ENCODE results near the gene RPS6KA5.

The RPS6KA5 gene

DNA sequence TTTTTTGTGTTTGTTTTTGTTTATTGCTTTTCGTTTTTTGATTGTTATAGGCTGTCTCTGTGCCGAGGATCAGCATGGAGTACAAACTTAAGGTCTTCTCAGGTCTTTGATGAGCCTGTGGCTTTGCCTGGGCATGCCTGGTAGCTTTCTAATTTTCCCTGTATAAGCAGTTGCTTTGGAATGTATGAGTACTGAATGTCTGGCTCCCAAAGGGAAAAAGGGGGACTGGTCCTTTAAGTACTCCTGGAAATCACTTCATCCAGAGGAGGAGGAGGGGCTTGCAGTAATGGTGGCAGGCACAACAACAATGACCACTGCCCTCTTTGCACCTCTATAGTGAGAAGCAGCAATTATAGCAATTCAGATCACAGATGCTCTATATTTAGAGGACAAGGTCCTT, 176.7 kb downstream of the RPS6KA5 start:
- H3K27me3 ChIP-seq (ENCODE audit: insufficient read depth, low read length) = no peaks in the 10 kb centered on the region
- no peak overlapping the region for H2AFZ ChIP-seq (ENCODE audit: low read length)
- no peak overlapping the region for H3K9ac ChIP-seq (ENCODE audit: low read length)
- H3K4me3 ChIP-seq (ENCODE audit: low read depth, low read length, poor library complexity, severe bottlenecking) = no peak overlapping the region
- no peak for TF ChIP-seq EZH2 (IDR thresholded peaks at IDR 0.05; ENCODE audit: borderline replicate concordance, low read length)
- TF ChIP-seq, protein P1, sequence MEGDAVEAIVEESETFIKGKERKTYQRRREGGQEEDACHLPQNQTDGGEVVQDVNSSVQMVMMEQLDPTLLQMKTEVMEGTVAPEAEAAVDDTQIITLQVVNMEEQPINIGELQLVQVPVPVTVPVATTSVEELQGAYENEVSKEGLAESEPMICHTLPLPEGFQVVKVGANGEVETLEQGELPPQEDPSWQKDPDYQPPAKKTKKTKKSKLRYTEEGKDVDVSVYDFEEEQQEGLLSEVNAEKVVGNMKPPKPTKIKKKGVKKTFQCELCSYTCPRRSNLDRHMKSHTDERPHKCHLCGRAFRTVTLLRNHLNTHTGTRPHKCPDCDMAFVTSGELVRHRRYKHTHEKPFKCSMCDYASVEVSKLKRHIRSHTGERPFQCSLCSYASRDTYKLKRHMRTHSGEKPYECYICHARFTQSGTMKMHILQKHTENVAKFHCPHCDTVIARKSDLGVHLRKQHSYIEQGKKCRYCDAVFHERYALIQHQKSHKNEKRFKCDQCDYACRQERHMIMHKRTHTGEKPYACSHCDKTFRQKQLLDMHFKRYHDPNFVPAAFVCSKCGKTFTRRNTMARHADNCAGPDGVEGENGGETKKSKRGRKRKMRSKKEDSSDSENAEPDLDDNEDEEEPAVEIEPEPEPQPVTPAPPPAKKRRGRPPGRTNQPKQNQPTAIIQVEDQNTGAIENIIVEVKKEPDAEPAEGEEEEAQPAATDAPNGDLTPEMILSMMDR (IDR thresholded peaks at IDR 0.05; ENCODE audit: low read length) = no peak
- no peaks in the 10 kb centered on the region for H3K4me1 ChIP-seq (ENCODE audit: insufficient read depth, low read length, severe bottlenecking)
- no peaks in the 10 kb centered on the region for H3K9me2 ChIP-seq (ENCODE audit: low read depth, low read length)
- no peaks in the 10 kb centered on the region for H3K36me3 ChIP-seq (ENCODE audit: insufficient read depth, low read length)
- H3K4me2 ChIP-seq (ENCODE audit: low read length) = no peak overlapping the region
- no peaks in the 10 kb centered on the region for H3F3A ChIP-seq (ENCODE audit: insufficient read depth, low read length)
- H3K27ac ChIP-seq (ENCODE audit: low read depth, low read length, poor library complexity, severe bottlenecking) = no peak overlapping the region
- peaks cover 7% of the 10 kb centered on the region; the same call in 1 of the 2 replicates for H3K9me3 ChIP-seq (ENCODE audit: low read length)
- no peaks in the 10 kb centered on the region for H4K20me1 ChIP-seq (ENCODE audit: insufficient read depth, low read length)
- H3K79me2 ChIP-seq (ENCODE audit: insufficient read depth, low read length) = no peaks in the 10 kb centered on the region

DNA sequence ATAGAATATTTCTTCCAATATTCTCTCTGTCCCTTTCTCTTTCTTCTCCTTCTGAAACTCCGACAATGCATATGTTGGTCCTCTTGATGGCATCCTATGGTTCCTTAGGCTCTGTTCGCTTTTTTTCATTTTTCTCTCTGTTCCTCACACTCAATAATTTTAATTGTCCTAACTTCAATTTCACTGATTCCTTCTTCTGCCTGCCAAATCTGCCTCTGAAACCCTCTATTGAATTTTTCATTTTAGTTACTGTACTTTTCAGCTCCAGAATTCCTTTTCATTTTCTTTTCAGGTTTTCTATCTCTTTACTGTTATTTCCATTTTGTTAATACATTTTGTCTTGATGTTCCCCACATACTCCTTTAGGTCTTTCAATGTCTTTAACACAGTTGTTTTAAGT, 177.2 kb downstream of the RPS6KA5 start:
- H3K4me1 ChIP-seq (ENCODE audit: insufficient read depth, low read length, severe bottlenecking) = no peaks in the 10 kb centered on the region
- no peak overlapping the region for H2AFZ ChIP-seq (ENCODE audit: low read length)
- no peak overlapping the region for H3K4me2 ChIP-seq (ENCODE audit: low read length)
- no peaks in the 10 kb centered on the region for H3F3A ChIP-seq (ENCODE audit: insufficient read depth, low read length)
- no peak overlapping the region for H3K27ac ChIP-seq (ENCODE audit: low read depth, low read length, poor library complexity, severe bottlenecking)
- H3K36me3 ChIP-seq (ENCODE audit: insufficient read depth, low read length) = no peaks in the 10 kb centered on the region
- H4K20me1 ChIP-seq (ENCODE audit: insufficient read depth, low read length) = no peaks in the 10 kb centered on the region
- H3K9me3 ChIP-seq (ENCODE audit: low read length) = peaks cover 7% of the 10 kb centered on the region; the same call in 1 of the 2 replicates
- no peak overlapping the region for H3K9ac ChIP-seq (ENCODE audit: low read length)
- H3K79me2 ChIP-seq (ENCODE audit: insufficient read depth, low read length) = no peaks in the 10 kb centered on the region
- no peak overlapping the region for H3K4me3 ChIP-seq (ENCODE audit: low read depth, low read length, poor library complexity, severe bottlenecking)
- H3K27me3 ChIP-seq (ENCODE audit: insufficient read depth, low read length) = no peaks in the 10 kb centered on the region
- no peak for TF ChIP-seq EZH2 (IDR thresholded peaks at IDR 0.05; ENCODE audit: borderline replicate concordance, low read length)
- TF ChIP-seq, protein P1 (IDR thresholded peaks at IDR 0.05; ENCODE audit: low read length) = no peak
- H3K9me2 ChIP-seq (ENCODE audit: low read depth, low read length) = no peaks in the 10 kb centered on the region

DNA sequence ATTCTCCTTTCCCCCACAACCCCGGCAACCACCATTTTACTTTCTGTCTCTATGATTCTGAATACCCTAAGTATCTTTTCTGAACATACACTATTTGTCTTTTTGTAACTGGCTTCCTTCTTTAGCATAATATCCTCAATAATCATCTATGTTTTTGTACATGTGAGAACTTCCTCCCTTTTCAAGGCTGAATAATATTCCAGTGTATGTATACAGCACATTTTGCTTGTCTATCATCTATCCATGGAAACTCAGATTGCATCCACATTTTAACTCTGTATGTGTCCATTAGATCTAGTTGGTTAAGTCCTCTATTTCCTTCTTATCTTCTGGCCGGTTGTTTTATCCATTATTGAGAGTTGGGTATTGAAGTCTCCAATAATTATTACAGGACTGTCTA, 180.2 kb downstream of the RPS6KA5 start:
- H3K9me2 ChIP-seq (ENCODE audit: low read depth, low read length) = no peaks in the 10 kb centered on the region
- peaks cover 7% of the 10 kb centered on the region; the same call in 1 of the 2 replicates for H3K9me3 ChIP-seq (ENCODE audit: low read length)
- no peak overlapping the region for H2AFZ ChIP-seq (ENCODE audit: low read length)
- H3K36me3 ChIP-seq (ENCODE audit: insufficient read depth, low read length) = no peaks in the 10 kb centered on the region
- no peaks in the 10 kb centered on the region for H3F3A ChIP-seq (ENCODE audit: insufficient read depth, low read length)
- no peak overlapping the region for H3K27ac ChIP-seq (ENCODE audit: low read depth, low read length, poor library complexity, severe bottlenecking)
- no peak overlapping the region for H3K4me3 ChIP-seq (ENCODE audit: low read depth, low read length, poor library complexity, severe bottlenecking)
- no peaks in the 10 kb centered on the region for H3K79me2 ChIP-seq (ENCODE audit: insufficient read depth, low read length)
- H4K20me1 ChIP-seq (ENCODE audit: insufficient read depth, low read length) = no peaks in the 10 kb centered on the region
- no peaks in the 10 kb centered on the region for H3K4me1 ChIP-seq (ENCODE audit: insufficient read depth, low read length, severe bottlenecking)
- TF ChIP-seq, protein P1 (IDR thresholded peaks at IDR 0.05; ENCODE audit: low read length) = no peak
- no peak for TF ChIP-seq EZH2 (IDR thresholded peaks at IDR 0.05; ENCODE audit: borderline replicate concordance, low read length)
- no peaks in the 10 kb centered on the region for H3K27me3 ChIP-seq (ENCODE audit: insufficient read depth, low read length)
- no peak overlapping the region for H3K9ac ChIP-seq (ENCODE audit: low read length)
- no peak overlapping the region for H3K4me2 ChIP-seq (ENCODE audit: low read length)
